Islet of Langerhans (tissue), 1 donor: ENCODE results near the gene MACF1.
"Not testable (repeated sequence)": the region's sequence is repeated elsewhere in the genome, so short reads cannot be mapped to it uniquely, and the experiment has no call there.

Experiments
- FAIRE-seq: peaks from one replicate; lab custom pipeline; 2011; peaks lifted over from hg19 to GRCh38; lab: Jason Lieb, UNC

MACF1 gene

GRCh38 chr1:39204441-39205081 lies at the start of gene MACF1:
Gene MACF1 (plus strand): TSS chr1:39204695. CDS start chr1:39205023, 328 bp downstream.
- FAIRE-seq = no peak

DNA sequence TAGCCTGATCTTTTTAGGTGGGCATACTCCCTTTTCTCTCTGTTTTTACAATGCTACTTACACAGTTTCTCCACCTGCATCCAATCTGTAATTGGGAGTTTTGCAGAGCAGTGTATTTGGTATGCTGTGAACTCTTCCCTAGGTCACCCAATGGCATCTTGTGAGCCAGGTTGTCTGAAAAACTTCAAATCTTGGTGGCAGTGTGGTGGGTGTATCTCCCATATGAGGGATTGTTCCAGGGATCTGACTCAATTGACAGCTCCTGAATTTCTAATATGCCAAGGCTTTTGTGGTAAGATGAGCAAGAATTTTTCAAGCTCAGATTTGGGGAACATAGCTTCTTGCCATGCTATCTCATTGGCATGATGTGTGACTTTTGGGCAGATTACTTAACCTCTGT lies 47.2 kb upstream of the MACF1 start:
- no peak for FAIRE-seq

DNA sequence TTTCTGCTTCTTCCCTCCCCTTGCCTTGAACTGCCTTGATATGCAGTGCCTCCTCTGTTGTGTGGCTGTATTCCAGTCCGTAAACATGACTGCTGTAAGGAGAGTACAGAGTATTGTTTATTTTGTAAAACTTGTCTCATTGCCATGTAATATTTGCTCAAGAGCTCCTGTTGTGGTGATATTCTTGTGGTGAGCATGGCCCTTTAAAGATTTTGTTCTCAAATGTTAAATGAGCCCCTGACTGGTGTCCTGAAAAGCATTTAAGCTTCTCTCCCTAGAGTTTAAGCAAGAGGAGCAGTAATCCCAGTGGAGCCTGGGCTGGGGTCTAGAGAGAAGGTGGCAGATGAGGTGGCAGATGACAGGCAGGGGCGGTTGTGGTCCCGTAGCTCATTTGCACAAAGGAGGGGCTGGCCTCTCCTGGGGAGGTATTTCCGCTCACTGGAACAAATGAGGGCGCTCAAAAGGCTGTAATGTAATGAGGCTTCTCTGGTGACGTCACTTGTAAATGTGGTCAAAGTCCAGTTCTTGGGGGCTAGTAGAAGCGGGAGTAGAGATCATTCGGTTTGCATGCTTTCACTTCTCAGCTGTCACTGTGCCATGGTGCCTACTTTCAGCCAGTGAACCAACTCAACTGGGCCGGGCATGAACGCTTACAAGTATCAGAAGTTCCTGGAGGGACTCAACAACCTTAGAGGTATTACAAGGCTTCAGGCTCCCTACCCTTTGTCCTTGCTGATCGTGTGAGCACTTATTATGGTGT lies 46.0 kb upstream of the MACF1 start:
- FAIRE-seq = peak; percentile 85

GRCh38 chr1:39159224-39160036 lies 45.1 kb upstream of the MACF1 start:
- FAIRE-seq = no peak

GRCh38 chr1:39160703-39161102 lies 43.8 kb upstream of the MACF1 start:
- no peak for FAIRE-seq

DNA sequence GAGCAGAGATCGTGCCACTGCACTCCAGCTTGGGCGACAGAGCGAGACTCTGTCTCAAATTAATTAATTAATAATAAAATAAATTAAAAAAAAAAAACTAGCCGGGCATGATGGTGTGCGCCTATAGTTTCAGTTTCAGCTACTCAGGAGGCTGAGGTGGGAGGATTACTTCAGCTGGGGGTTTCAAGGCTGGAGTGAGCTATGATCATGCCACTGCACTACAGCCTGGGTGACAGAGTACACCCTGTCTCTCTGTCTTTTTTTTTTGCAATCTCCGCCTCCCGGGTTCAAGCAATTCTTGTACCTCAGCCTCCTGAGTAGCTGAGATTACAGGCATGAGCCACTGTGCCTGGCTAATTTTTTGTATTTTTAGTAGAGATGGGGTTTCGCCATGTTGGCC lies 42.7 kb upstream of the MACF1 start:
- not testable (repeated sequence) for FAIRE-seq

DNA sequence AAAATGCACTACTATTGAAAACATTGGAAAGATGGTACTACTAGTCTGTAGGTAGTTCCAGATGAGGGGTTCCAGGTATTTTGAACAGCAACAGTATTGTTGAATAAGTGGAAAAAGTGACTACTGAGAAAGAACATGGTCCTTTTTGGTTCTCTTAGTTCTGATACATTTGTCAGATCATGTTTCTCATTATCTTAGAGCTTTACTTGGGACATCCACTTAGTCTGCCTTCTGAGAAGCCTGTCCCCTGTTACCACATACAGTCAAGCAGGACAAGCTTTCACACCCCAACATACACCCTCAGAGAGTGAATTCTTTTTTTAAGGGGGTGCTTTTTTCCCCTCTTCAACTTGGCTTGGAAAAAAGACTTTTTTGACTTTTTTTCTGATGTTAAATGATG lies 41.0 kb upstream of the MACF1 start:
- FAIRE-seq = no peak

- FAIRE-seq = no peak
Observed at GRCh38 chr1:39164256-39164655, 40.2 kb upstream of the MACF1 start.

- no peak for FAIRE-seq
Observed at GRCh38 chr1:39165049-39165448, 39.4 kb upstream of the MACF1 start.

GRCh38 chr1:39165488-39165887 lies 39.0 kb upstream of the MACF1 start:
- FAIRE-seq = no peak

DNA sequence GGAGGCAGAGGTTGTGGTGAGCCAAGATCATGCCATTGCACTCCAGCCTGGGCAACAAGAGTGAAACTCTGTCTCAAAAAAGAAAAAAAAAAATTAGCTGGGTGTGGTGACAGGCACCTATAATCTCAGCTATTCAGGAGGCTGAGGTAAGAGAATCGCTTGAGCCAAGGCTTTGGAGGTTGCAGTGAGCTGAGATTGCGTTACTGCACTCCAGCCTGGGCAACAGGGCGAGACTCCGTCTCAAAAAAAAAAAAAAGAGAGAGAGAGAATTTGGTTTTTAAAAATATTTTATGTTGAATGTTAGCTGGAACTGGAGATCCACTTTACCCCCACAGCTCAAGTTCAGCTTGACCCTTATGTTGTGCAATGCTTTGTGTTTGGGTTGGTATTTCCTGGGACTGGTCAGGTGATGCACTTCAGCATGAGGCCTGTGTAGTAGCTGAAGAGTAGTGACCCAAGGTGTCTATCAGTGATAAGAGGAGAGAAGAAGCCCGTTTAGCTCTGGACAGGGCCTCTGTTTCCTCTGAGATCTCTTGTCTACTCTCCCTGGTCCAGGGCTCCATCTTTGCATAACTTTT lies 36.8 kb upstream of the MACF1 start:
- no peak for FAIRE-seq

DNA sequence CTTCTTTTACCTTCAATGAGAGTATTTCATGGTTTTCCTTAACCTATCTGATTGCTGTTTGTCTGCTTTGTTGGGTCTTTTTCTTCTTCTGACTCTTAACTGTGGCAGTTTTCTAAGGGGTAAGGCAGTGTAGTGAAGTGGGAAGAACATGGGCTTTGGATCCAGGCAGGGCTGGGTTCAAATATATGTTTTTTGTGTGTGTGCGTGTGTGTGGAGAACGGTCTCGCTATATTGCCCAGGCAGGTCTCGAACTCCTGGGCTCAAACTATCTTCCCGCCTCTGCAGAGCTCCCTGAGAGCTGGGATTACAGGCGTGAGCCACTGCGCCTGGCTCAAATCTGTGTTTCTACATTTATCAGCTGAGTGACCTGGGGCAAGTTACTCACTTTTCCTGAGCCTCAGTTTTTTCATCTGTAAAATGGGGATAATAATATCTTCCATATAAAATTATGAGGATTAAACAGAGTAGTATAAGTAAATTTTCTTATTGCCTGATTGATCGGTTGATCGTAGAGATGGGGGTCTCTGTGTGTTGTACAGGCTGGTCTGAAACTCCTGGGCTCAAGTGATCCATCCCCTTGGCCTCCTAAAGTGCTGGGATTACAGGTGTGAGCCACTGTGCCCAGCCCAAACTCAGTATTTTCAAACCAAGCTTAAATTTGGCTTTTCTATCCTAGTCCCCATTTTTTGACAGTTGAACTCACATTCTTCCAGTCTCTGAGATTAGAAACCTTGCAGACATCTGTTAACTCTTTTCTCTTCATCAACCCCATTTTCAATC lies 36.0 kb upstream of the MACF1 start:
- FAIRE-seq = no peak

- peak; percentile 36 for FAIRE-seq
Observed at GRCh38 chr1:39170731-39171667, 33.5 kb upstream of the MACF1 start.

DNA sequence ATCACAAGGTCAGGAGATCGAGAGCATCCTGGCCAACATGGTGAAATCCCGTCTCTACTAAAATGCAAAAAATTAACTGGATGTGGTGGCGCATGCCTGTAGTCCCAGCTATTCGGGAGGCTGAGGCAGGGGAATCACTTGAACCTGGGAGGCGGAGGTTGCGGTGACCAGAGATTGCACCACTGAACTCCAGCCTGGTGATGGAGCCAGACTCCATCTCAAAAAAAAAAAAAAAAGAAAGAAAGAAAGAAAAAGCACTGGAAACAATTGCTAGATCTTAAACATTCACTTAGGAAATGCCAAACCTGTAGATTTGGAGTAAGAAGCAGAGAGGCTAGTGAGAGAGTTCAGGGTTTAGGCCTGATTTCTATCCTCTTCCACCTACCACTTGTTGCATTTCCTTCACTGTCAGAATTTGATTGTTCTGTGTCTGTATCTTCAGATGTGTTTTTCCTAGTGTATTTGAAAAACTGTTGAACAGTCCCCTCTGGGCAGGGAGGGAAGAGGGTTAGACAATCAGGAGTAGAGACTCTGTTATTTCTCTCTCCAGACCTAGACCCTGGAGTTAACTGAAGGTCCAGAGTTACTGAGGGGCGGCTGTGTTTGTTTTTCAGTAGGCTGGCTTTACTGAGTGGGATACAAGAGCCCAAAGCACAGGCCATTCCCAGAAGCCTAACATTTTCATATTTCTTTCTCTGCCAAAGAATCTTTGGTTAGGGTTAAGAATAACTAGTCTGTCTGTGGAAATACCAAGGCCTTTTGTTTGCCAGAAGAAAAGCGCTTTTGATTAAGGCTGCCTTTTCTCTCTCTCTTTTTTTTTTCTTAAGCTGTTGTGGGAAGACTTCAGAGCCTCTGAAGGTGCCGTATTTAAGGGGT lies 31.1 kb upstream of the MACF1 start:
- FAIRE-seq = no peak

DNA sequence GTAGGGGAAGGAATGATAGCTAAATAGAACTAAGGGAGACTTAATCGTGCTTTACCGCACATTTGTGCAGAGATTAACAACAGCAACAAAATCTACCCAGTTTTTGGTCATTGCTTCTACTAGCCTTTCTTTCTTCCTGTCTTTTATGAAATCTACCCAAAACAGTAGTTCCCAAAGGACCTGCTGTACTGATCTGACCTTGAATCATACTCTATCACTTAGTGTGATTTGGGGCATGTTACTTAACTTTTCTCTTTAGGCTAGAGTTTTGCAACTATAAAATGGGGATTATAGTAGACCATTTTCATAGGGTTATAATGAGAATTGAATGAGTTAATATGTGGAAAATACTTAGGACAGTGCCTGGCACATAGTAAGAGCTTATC lies 30.5 kb upstream of the MACF1 start:
- FAIRE-seq = no peak

DNA sequence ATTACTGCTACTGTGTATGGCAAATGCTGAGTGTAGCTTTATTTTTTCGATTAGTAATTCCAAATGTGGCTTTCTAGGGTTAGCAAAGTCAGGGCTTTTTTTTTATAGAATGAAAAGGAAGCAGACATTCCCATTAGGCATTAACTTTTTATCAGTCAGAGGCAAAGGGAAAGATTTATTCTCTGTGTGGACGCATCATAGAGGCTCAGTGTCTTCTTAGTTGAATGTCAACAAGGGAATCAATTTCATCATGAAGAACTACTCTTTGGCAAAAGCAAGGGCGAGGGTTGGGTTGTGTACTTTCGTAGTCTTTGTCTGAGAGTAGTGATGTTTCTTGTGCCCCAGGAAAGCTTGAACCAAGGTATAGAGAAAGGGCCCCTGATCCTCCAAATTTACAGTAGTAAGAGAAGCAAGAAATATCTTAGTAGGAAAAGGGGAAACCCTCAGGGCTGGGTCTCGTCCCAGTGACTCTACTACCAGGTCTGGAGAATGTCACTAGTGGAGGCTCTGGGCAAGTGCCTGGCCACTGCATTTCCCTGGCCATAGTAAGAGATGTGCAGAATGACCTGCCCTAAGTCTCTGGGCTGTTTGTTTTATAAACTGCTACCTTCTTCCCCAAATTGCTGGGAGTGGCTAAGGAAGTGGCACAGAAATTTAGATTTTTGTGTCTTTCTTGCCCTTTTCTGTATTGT lies 30.0 kb upstream of the MACF1 start:
- FAIRE-seq = no peak

DNA sequence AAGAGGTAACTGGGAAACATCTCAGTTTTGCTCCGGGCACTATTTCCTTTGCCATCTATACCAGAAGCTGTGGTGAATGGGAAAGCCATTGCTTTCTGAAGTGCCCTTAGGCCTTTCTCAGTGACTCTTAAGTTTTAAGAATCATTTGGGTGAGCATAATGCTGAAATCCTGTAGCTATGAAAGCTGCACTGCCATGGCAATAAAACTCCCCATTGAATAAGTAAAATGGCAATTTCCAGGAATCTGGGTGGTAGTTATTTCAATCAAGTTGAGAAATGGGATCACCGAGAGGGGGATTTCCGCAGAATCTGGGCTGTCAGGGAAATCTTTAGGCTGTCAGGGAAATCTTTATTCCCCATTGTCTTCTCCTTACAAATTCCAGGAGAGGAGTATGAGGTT lies 26.8 kb upstream of the MACF1 start:
- no peak for FAIRE-seq

- FAIRE-seq = peak; percentile 61
Observed at GRCh38 chr1:39178541-39179431, 25.7 kb upstream of the MACF1 start.
